Keratinocyte (primary cell): ENCODE measurements around the gene FAM78A. TPM values are rescaled to one million over a fixed set of nuclear protein-coding genes. Genes with fewer than 3 reads are reported as not detected.

Experiments
- DNase-seq: peaks from one replicate; pipeline ENCODE4 v3.0.0-alpha.2; 2011; ENCODE audit warnings: low read depth, missing footprints, low spot score
- FAIRE-seq: peaks from 2 replicates; lab custom pipeline; 2011; peaks lifted over from hg19 to GRCh38; lab: Jason Lieb, UNC
- H2AFZ ChIP-seq: 2 replicates; pipeline ENCODE4 v1.6.0; 2012; ENCODE audit warnings: low read length, control low read depth, inconsistent platforms; ENCODE audit not compliant: control insufficient read depth
- H3K27ac ChIP-seq: 2 replicates; pipeline ENCODE4 v1.5.1; 2011; ENCODE audit warnings: low read length; ENCODE audit not compliant: control insufficient read depth, insufficient read depth
- H3K27me3 ChIP-seq: 3 replicates; pipeline ENCODE4 v1.6.0; 2011; ENCODE audit warnings: low read length; ENCODE audit not compliant: control insufficient read depth, insufficient read depth; ENCODE audit errors: extremely low read depth
- H3K36me3 ChIP-seq, 2 experiments: 2 replicates in 1 of 2; 3 replicates in 1 of 2; pipeline ENCODE4 v1.5.1; 2011; ENCODE audit warnings: low read length in 2 of 2, mild to moderate bottlenecking in 1 of 2; ENCODE audit not compliant: control insufficient read depth in 2 of 2, insufficient read depth in 2 of 2; ENCODE audit errors: extremely low read depth in 1 of 2
- H3K4me1 ChIP-seq: 3 replicates; pipeline ENCODE4 v1.5.1; 2011; ENCODE audit warnings: low read length; ENCODE audit not compliant: control insufficient read depth, insufficient read depth; ENCODE audit errors: extremely low read depth
- H3K4me2 ChIP-seq: 3 replicates; pipeline ENCODE4 v1.6.0; 2011; ENCODE audit warnings: low read depth, low read length; ENCODE audit not compliant: control insufficient read depth, insufficient read depth; ENCODE audit errors: extremely low read depth
- H3K4me3 ChIP-seq, 3 experiments: fragments of 200-600 bp in 1 of 3; sonication (generic) in 1 of 3; 2 replicates in 2 of 3; 3 replicates in 1 of 3; pipeline ENCODE4 v1.5.1; 2011 to 2016; ENCODE audit warnings: low read length in 3 of 3, mild to moderate bottlenecking in 3 of 3, control low read depth in 2 of 3, inconsistent platforms in 1 of 3, low read depth in 1 of 3, mixed read lengths in 1 of 3, mixed run types in 1 of 3, moderate library complexity in 1 of 3; ENCODE audit not compliant: control insufficient read depth in 2 of 3, insufficient read depth in 2 of 3; ENCODE audit errors: extremely low read depth in 1 of 3
- H3K79me2 ChIP-seq: 2 replicates; pipeline ENCODE4 v1.6.0; 2012; ENCODE audit warnings: low read length; ENCODE audit not compliant: control insufficient read depth, insufficient read depth
- H3K9ac ChIP-seq: 3 replicates; pipeline ENCODE4 v1.6.0; 2011; ENCODE audit warnings: low read length; ENCODE audit not compliant: control insufficient read depth, insufficient read depth; ENCODE audit errors: extremely low read depth
- H3K9me1 ChIP-seq: 3 replicates; pipeline ENCODE4 v1.6.0; 2011; ENCODE audit warnings: low read length; ENCODE audit not compliant: control insufficient read depth, insufficient read depth; ENCODE audit errors: extremely low read depth
- H3K9me3 ChIP-seq: 2 replicates; pipeline ENCODE4 v1.5.1; 2012; ENCODE audit warnings: low read depth, low read length; ENCODE audit not compliant: control insufficient read depth
- H4K20me1 ChIP-seq: 3 replicates; pipeline ENCODE4 v1.6.0; 2011; ENCODE audit warnings: low read length; ENCODE audit not compliant: control insufficient read depth, insufficient read depth; ENCODE audit errors: extremely low read depth
- CTCF ChIP-seq, 3 experiments: IDR thresholded peaks in 1 of 3; conservative IDR thresholded peaks in 1 of 3; optimal IDR thresholded peaks in 1 of 3; 2 replicates in 2 of 3; 3 replicates in 1 of 3; pipeline versions ENCODE3 to v1.5.1; 2011; ENCODE audit warnings: low read length in 3 of 3, mild to moderate bottlenecking in 3 of 3, moderate library complexity in 2 of 3, control low read depth in 1 of 3, inconsistent platforms in 1 of 3; ENCODE audit not compliant: insufficient read depth in 2 of 3; ENCODE audit errors: extremely low read depth in 1 of 3
- EZH2 ChIP-seq: IDR thresholded peaks from one replicate; pipeline ENCODE4 v1.6.1; 2012; ENCODE audit warnings: inconsistent platforms, mild to moderate bottlenecking, low read length, moderate library complexity
- dilution Hi-C: fragments of 300-500 bp; cut with MboI; formaldehyde crosslinking; loops from one replicate; pipeline ENCODE4 v1.7.0; 2020; ENCODE audit warnings: low sequenced_read_pairs; ENCODE audit not compliant: extremely low pct_ligation_motif_present
- polyA plus RNA-seq, 5 experiments: library from polyadenylated mRNA; depleted of rRNA in 3 of 5; stranded (reverse) in 3 of 5; stranded (forward) in 1 of 5; unstranded in 1 of 5; fragments of >200 nt; gene quantifications; 1 replicate in 1 of 5; 2 replicates in 3 of 5; 3 replicates in 1 of 5; pipeline versions ENCODE4 v1.2.1 to v1.2.3, GENCODE V29; 2011 to 2012; ENCODE audit warnings: missing spikeins in 2 of 5, low read depth in 1 of 5, low replicate concordance in 1 of 5

The FAM78A gene
- polyA plus RNA-seq, 1 donor (not counting 4 experiments of a cell fraction or from before 2014, with no cell fraction given): 0.25 TPM

GRCh38 chr9:131302244-131303075, 26.1 kb upstream of the FAM78A start:
- no peaks in the 10 kb centered on the region for H3K79me2 ChIP-seq
- H4K20me1 ChIP-seq: no peaks in the 10 kb centered on the region
- no peaks in the 10 kb centered on the region for H3K4me1 ChIP-seq
- TF ChIP-seq CTCF (optimal IDR thresholded peaks at IDR 0.05 in 1 of 3, IDR thresholded peaks at IDR 0.05 in 1 of 3, conservative IDR thresholded peaks at IDR 0.05 in 1 of 3; ENCODE audit: extremely low read depth in 1 of 3, insufficient read depth in 2 of 3, low read length in 3 of 3) (no peak), EZH2 (no peak)
- no peak overlapping the region for H3K4me2 ChIP-seq
- H3K9me1 ChIP-seq: no peaks in the 10 kb centered on the region
- no peaks in the 10 kb centered on the region for H3K9me3 ChIP-seq
- H2AFZ ChIP-seq: no peak overlapping the region
- no peaks in the 10 kb centered on the region for H3K27me3 ChIP-seq
- no peak for DNase-seq
- no peak overlapping the region for H3K27ac ChIP-seq
- no peak overlapping the region for H3K4me3 ChIP-seq
- FAIRE-seq: no peak
- no peaks in the 10 kb centered on the region for H3K36me3 ChIP-seq
- dilution Hi-C loops: no loop called here
- no peak overlapping the region for H3K9ac ChIP-seq

- Histone ChIP-seq H3K36me3 (no peaks in the 10 kb centered on the region), H2AFZ (no peak overlapping the region), H4K20me1 (no peaks in the 10 kb centered on the region), H3K9ac (no peak overlapping the region), H3K4me3 (no peak overlapping the region), H3K9me1 (no peaks in the 10 kb centered on the region), H3K27ac (no peak overlapping the region), H3K27me3 (peaks cover 4% of the 10 kb centered on the region), H3K9me3 (no peaks in the 10 kb centered on the region), H3K4me2 (no peak overlapping the region), H3K79me2 (no peaks in the 10 kb centered on the region), H3K4me1 (no peaks in the 10 kb centered on the region)
- no peak for FAIRE-seq
- no peak for DNase-seq
- TF ChIP-seq CTCF (optimal IDR thresholded peaks at IDR 0.05 in 1 of 3, IDR thresholded peaks at IDR 0.05 in 1 of 3, conservative IDR thresholded peaks at IDR 0.05 in 1 of 3; ENCODE audit: extremely low read depth in 1 of 3, insufficient read depth in 2 of 3, low read length in 3 of 3): no peak
- no peak for TF ChIP-seq EZH2
- dilution Hi-C loops: no loop called here
Measured at GRCh38 chr9:131300444-131300843, 24.1 kb upstream of the FAM78A start.
